NCI-H1105 (cell line): ENCODE measurements around the gene REV3L.
"Not testable (repeated sequence)": the region's sequence is repeated elsewhere in the genome, so short reads cannot be mapped to it uniquely, and the experiment has no call there.

Experiments used
- DNase-seq: peaks from one replicate; lab custom pipeline; 2025; lab: John Stamatoyannopoulos, UW

The REV3L gene

DNA sequence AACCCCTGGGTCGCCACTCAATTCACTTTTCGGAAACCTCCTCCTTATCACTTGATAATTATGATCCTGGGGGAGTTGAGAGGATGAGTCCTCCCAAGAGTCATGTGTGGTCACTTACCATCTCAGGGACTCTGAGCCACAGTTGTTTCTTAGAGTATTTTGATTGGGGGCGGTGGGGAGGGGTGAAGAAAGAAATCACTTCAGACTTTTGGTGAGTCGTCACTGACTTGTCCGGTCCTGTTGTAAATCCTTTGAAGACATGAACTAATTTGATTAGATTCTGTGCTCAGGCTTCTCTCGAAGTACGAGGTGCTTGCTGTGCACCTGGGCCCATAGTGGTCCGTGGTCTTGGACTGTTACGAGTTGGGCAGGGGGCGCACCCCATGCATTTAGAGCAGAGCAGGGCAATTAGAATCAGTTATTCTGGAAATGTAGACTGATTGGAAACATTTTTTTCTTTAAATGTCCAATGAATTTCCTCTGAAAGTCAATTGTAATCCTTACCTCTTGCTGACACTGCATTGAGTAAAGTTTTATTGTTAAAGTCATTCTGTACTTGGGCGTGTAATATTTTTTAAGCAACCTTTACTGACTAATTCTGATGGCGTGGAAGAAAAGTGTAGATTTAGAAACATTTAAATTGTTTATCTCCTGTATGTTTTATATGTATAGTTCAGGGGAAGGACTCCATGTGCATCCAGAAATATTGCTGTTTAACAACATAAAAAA is 222.3 kb downstream of the REV3L start:
- DNase-seq: no peak

DNA sequence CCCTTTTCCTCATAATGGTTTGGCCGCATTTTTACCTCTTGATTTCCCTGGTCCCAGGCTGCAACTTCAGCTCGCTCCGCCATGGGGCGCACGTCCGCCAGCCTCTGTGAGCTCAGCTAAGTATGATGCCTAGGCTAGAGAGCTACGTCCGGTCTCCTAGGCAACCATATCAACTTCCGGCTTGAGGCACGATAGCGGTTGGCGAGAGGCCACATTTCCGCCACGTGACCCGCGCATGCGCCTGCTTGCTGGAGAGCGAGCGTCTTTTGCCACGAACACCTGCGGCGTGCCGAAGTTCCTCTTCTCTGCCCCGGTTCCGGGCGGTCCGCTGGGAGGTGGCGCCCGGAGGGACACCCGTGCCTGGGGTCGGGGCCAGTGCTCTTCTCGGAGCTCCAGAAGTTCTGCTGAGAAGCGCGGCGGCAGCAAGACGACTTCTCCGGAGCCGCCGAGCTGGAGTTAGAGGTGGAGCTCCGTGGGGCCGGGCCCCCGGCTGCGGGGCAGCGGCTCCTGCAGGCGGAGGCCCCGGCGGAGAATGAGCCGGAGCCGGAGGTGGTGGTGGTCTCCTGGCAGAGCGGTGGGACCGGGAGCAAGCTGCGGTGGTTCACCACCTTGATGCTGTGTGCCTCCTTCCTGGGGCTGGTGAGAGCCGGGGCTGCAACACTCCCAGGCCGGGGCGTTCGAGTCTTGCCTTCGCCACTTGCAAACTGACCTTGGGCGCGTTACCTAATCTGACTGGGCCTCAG is 223.8 kb downstream of the REV3L start:
- peak; percentile 99 for DNase-seq

- no peak for DNase-seq
Measured at GRCh38 chr6:111258615-111259088, 224.4 kb downstream of the REV3L start.

DNA sequence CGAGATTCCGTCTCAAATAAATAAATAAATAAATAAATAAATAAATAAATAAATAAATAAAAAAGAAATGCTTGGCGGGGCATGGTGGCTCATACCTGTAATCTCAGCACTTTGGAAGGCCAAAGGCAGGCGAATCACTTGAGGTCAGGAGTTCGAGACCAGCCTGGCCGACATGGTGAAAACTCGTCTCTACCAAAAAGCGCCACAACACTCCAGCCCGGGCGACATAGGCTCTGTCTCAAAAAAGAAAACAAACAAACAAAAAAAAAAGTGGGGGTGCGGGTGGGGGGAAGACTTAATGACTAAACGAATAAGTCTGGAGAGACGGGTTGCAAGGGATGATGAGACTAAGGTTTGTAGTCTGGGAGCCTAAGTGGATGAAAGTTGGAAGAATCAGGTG is 225.0 kb downstream of the REV3L start:
- DNase-seq: no peak

DNA sequence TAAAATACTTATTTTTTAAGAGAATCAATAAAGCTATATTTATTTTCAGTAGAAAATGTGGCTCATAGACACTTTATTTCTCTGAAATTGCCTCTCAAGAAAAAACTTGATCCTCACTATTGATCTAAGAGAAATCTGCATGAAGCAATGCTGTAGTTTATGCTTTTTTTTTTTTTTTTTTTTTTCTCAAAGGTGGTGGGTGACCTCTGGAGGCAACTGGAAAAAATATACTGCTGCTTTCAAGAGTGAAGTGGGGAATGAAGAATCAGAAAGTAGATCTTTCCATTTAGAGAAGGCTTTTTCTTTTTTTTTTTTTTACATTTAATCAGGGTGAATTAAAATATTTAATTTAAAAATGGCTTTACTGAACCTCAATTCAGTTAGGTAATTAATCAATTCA is 226.4 kb downstream of the REV3L start:
- no peak for DNase-seq

GRCh38 chr6:111255838-111256237 is 227.2 kb downstream of the REV3L start:
- DNase-seq: not testable (repeated sequence)

DNA sequence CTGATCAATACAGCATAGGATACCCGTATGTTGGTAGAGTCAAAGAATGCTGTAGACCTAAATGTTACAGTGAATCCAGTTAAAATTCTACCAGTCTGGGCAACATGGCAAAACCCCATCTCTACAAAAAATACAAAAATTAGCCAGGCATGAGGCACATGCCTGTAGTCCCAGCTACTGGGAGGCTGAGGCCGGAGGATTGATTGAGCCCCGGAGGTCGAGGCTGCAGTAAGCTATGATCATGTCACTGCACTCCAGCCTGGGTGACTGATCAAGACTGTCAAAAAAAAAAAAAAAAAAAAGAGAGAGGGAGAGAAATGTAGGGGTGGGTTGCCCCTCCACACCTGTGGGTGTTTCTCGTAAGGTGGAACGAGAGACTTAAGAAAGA is 228.2 kb downstream of the REV3L start:
- no peak for DNase-seq

DNA sequence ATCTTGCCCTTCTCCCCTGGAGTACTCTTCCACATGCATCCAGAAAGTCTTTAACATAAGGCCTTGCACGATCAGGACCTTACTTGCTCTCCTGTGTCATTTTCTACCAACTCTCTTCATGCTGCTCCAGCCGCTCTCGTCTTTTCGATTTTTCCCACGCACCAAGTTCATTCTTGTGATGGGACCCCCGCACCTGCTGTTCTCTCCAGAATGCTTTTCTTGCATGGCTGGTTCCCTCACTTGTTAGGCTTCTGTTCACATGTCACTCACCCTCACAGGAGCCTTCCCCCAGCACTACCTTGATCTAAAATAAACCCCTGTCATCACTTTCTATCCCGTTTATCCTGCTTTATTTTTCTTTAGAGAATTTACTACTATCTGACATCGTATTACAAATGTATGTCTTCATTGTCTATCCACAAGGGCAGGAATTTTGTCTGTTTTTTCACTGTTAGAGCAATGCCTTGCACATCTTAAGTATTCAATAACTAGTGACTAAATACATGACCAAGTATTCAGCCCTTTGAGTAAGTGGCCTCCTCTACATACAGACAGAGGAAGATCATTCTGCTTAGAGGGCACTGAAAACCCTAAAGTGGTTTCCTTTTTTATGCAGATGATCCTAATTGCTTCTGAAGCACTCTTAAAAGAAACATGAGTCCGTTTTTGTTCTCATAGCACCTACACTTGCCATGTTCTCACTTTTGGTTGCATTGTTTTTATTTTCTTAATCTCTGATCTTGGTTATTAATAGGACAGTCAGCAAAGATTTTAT is 228.8 kb downstream of the REV3L start:
- DNase-seq: no peak

GRCh38 chr6:111252726-111253125 is 230.3 kb downstream of the REV3L start:
- no peak for DNase-seq

GRCh38 chr6:111250791-111251354 is 232.1 kb downstream of the REV3L start:
- DNase-seq: no peak
